Mucosa of descending colon (tissue), 3 donors: ENCODE measurements around the gene DNTT. TPM values are rescaled to one million over a fixed set of nuclear protein-coding genes. Genes with fewer than 3 reads are reported as not detected.

ENCODE experiments used
- ATAC-seq: fragments of 200-7000 bp; cut with Tn5 transposase; one replicate; pipeline ENCODE4 v1.9.1; 2020; ENCODE audit warnings: mild to moderate bottlenecking, moderate library complexity
- DNase-seq, 3 donors: peaks; one replicate each; pipeline ENCODE4 v3.0.0-alpha.2; 2020
- H3K36me3 ChIP-seq: fragments of 200-600 bp; one replicate; pipeline ENCODE4 v1.8.0; 2021; ENCODE audit warnings: low read depth, mild to moderate bottlenecking
- H3K4me1 ChIP-seq: fragments of 200-600 bp; one replicate; pipeline ENCODE4 v1.8.0; 2021; ENCODE audit warnings: low read depth, mild to moderate bottlenecking
- H3K4me3 ChIP-seq: fragments of 200-600 bp; one replicate; pipeline ENCODE4 v1.8.0; 2021; ENCODE audit warnings: mild to moderate bottlenecking
- H3K9me3 ChIP-seq: fragments of 200-600 bp; one replicate; pipeline ENCODE4 v1.8.0; 2021; ENCODE audit warnings: mild to moderate bottlenecking
- intact Hi-C, 2 donors: fragments of 100-400 bp; cut with DNase I in 1 of 2; cut with micrococcal nuclease in 1 of 2; formaldehyde crosslinking; loops; one replicate each; pipeline versions ENCODE4 v1.11.0 to v1.11.1; 2022; cut with DNase I, micrococcal nuclease
- long read RNA-seq, 2 donors: library from polyadenylated mRNA; unstranded; transcript quantifications; one replicate each; pipeline ENCODE4 v2.0.0, GENCODE V29; 2019 to 2021
- total RNA-seq, 3 donors: library from RNA; stranded (reverse); fragmentation: NEBNext Ultra II Directional in 2 of 3; extraction: Animal tissue kit (Norgen Biotek cat#: 25700) in 2 of 3; gene quantifications; one replicate each; pipeline versions ENCODE4 v1.2.1 to v1.2.4, GENCODE V29; 2021 to 2023
- TF ChIP-seq, protein P1 (sequence below): fragments of 200-600 bp; IDR thresholded peaks from one replicate; pipeline ENCODE4 v1.8.0; 2022; ENCODE audit warnings: antibody characterized with exemption, mild to moderate bottlenecking
- donor health status: DM: no; HTN: no; CAD: no; lungs with moderate emphysema.
- donor health status: DM: no; HTN: no; CAD: no.
- donor health status: DM: no; HTN: yes; CAD: no.

The DNTT gene
- not detected for total RNA-seq
- long read RNA-seq, donor 1: 0 reads
- long read RNA-seq, donor 2: 0 reads

DNA sequence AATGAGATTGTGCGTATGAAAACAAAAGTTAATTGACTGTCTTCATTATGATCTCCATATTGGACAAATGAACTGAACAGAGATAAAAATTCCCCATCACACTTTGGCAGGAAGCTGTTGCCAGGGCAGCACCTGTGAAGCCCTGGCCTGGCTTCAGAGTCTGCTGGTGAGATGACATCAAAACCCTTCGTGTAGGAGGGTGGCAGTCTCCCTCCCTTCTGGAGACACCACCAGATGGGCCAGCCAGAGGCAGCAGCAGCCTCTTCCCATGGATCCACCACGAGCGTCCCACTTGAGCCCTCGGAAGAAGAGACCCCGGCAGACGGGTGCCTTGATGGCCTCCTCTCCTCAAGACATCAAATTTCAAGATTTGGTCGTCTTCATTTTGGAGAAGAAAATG lies at the start of gene DNTT:
Gene DNTT, plus strand, starts transcription at position 205 of the 400 bp plus-strand sequence. Its CDS starts 64 bp downstream, at position 269.
- no peaks in the 10 kb centered on the region for H3K36me3 ChIP-seq
- H3K4me1 ChIP-seq: no peaks in the 10 kb centered on the region
- ATAC-seq: no peak
- no peak within 1 kb of the TSS for H3K4me3 ChIP-seq
- TF ChIP-seq, protein P1, sequence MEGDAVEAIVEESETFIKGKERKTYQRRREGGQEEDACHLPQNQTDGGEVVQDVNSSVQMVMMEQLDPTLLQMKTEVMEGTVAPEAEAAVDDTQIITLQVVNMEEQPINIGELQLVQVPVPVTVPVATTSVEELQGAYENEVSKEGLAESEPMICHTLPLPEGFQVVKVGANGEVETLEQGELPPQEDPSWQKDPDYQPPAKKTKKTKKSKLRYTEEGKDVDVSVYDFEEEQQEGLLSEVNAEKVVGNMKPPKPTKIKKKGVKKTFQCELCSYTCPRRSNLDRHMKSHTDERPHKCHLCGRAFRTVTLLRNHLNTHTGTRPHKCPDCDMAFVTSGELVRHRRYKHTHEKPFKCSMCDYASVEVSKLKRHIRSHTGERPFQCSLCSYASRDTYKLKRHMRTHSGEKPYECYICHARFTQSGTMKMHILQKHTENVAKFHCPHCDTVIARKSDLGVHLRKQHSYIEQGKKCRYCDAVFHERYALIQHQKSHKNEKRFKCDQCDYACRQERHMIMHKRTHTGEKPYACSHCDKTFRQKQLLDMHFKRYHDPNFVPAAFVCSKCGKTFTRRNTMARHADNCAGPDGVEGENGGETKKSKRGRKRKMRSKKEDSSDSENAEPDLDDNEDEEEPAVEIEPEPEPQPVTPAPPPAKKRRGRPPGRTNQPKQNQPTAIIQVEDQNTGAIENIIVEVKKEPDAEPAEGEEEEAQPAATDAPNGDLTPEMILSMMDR: no peak
- H3K9me3 ChIP-seq: no peaks in the 10 kb centered on the region
- intact Hi-C loops: no loop called here
- DNase-seq: no peak

DNA sequence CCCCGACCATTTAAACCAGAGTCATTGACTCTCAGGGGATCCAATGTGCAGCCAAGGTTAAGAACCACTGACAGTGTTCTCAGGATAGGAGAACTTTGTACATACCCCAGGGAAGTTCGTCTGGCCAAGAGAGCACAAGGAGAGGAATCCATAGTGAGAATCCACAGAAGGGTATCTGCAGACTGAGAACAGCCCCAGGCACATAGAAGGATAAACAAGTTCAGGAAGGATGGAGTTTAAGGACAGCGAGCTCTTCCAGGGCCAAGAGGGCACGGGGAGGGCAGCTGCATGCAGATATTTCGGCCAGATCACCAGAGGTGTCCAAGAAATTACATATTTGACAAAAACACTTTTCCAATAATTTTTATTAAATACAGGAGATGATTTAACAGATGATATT lies 49.3 kb upstream of the DNTT start:
- ATAC-seq (no peak), DNase-seq (no peak)
- no peaks in the 10 kb centered on the region for H3K9me3 ChIP-seq
- intact Hi-C loops: no loop called here
- H3K36me3 ChIP-seq: no peaks in the 10 kb centered on the region
- TF ChIP-seq, protein P1: no peak
- peaks cover under 1% of the 10 kb centered on the region for H3K4me1 ChIP-seq
- no peak overlapping the region for H3K4me3 ChIP-seq

DNA sequence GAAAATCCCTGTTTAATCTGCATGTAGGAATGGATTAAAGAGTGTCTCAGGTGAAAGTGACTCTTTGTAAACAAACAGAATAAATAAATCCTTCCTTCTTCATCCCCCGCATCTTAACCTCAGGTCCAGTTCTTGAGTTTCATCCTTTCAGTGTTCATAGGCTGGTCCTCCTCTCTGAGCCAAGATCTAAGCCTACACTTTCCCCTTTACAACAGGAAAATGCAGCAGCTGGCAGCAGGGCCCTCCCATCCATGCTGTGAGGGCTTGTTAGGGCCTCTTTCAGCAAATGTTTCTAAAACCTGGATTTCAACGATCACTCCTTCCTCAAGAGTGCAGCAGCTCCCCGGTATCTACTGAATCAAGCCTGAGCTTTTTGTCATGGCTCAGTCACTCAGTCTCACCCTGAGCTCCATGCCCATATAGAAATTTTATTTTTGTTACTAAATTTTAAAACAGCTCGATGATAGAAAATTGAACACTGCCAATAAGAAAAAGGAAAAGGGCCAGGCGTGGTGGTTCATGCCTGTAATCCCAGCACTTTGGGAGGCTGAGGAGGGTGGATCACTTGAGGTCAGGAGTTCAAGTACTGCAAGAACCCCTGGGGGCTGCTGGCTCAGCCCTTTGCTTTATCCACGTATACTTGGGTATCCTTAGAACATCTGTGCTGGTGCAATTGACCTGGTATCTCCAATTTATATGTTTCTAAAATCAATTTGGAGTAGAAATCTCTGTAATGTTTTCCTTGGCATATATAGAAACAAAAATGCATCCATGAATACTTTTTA lies 48.5 kb upstream of the DNTT start:
- DNase-seq: no peak
- TF ChIP-seq, protein P1: no peak
- Histone ChIP-seq H3K36me3 (no peaks in the 10 kb centered on the region), H3K4me3 (no peak overlapping the region), H3K4me1 (no peaks in the 10 kb centered on the region), H3K9me3 (no peaks in the 10 kb centered on the region)
- no peak for ATAC-seq
- intact Hi-C loops: no loop called here

DNA sequence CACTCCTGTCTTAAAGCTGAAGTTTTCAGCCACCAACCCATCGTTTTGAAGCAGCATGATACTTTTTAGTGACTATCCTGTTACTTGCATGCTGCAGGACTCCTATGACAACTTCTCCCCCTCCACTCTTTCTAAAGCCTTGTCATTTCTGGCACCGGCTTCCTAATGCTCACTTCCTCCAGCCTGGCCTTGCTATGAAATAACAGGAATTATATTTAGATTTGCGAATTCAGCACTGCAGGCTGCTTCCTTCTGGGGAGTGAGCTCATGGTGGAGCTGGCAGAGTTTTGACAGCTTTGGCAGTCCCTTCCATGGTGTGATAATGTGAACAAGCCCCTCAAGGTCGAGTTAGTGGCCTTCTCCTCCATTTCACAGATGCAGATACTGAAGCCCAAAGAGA lies 46.3 kb upstream of the DNTT start:
- Histone ChIP-seq H3K36me3 (no peaks in the 10 kb centered on the region), H3K4me1 (peaks cover 16% of the 10 kb centered on the region), H3K4me3 (no peak overlapping the region), H3K9me3 (no peaks in the 10 kb centered on the region)
- TF ChIP-seq, protein P1: no peak
- ATAC-seq: peak; percentile 3
- intact Hi-C loops: no loop called here
- no peak for DNase-seq

DNA sequence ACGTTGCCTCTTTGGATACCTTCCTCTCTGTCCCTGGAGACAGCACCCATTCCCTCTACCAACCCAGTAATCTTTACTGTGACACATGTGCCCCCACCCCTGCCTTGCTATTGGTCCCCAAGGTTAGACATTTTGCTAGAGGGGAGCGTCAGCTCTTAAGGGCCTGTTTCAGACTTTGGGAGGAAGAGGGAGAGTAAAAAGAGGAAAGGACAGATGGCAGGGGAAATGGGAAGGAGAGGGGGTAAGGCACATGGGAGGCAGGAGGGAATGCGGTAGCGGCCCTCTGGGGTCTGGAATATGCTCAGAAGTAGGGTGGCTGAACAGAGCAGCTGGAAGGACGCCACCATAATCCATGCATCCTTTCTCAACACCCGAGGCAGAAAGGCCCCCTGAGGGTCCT lies 45.1 kb upstream of the DNTT start:
- intact Hi-C loops: no loop called here
- ATAC-seq: no peak
- TF ChIP-seq, protein P1: no peak

More for the DNA sequence above, 45.1 kb upstream of the DNTT start:
- no peak overlapping the region for H3K4me3 ChIP-seq
- H3K9me3 ChIP-seq: no peaks in the 10 kb centered on the region
- H3K4me1 ChIP-seq: peaks cover 20% of the 10 kb centered on the region
- H3K36me3 ChIP-seq: no peaks in the 10 kb centered on the region
- DNase-seq: no peak
